PC-9 (cell line): Measurements from ENCODE around the gene DIP2C. TPM values are rescaled to one million over a fixed set of nuclear protein-coding genes. Genes with fewer than 3 reads are reported as not detected.

ENCODE experiments used
- BruUV-seq: library from RNA; stranded (reverse); fragments of 400-500 nt; replicated peaks from 2 replicates; lab custom pipeline; 2021; lab: Mats Ljungman, UMichigan
- CTCF ChIA-PET: fragments of 300-600 bp; sonication (Branson Sonifier 250); formaldehyde crosslinking; loops from one replicate; lab custom pipeline; 2022; ENCODE audit warnings: antibody characterized with exemption; lab: Charles Lee
- POLR2A ChIA-PET: fragments of 300-600 bp; sonication (Branson Sonifier 250); formaldehyde crosslinking; loops from one replicate; lab custom pipeline; 2022; ENCODE audit warnings: antibody characterized with exemption; ENCODE audit not compliant: unreplicated experiment; lab: Charles Lee
- DNase-seq, 2 experiments: peaks; one replicate each; pipeline versions ENCODE4 v3.0.0 to v3.0.0-alpha.2; 2015 to 2022; ENCODE audit warnings: mixed read lengths in 1 of 2
- H2AFZ ChIP-seq: fragments of 200-600 bp; sonication (generic); 2 replicates; pipeline ENCODE4 v1.8.1; 2017; ENCODE audit warnings: antibody characterized with exemption
- H3F3A ChIP-seq: fragments of 200-600 bp; sonication (generic); 2 replicates; pipeline ENCODE4 v1.8.1; 2017; ENCODE audit warnings: antibody characterized with exemption, mild to moderate bottlenecking, low read depth; ENCODE audit not compliant: insufficient read depth
- H3K27ac ChIP-seq: fragments of 200-600 bp; sonication (generic); 2 replicates; pipeline ENCODE4 v1.6.1; 2016; ENCODE audit warnings: mixed run types
- H3K27me3 ChIP-seq: fragments of 200-600 bp; sonication (generic); 2 replicates; pipeline ENCODE4 v1.6.1; 2016; ENCODE audit warnings: low read depth, mixed run types; ENCODE audit not compliant: insufficient read depth
- H3K36me3 ChIP-seq: fragments of 200-600 bp; sonication (generic); 2 replicates; pipeline ENCODE4 v1.6.1; 2016; ENCODE audit warnings: low read depth, mixed run types
- H3K4me1 ChIP-seq: fragments of 200-600 bp; sonication (generic); replicated peaks from 2 replicates; pipeline ENCODE4 v1.6.1; 2016; ENCODE audit warnings: mixed run types; ENCODE audit not compliant: insufficient read depth
- H3K4me2 ChIP-seq: fragments of 200-600 bp; sonication (generic); 2 replicates; pipeline ENCODE4 v1.6.1; 2017; ENCODE audit warnings: mixed run types
- H3K4me3 ChIP-seq: fragments of 200-600 bp; sonication (generic); 2 replicates; pipeline ENCODE4 v1.6.1; 2016; ENCODE audit warnings: mixed run types
- H3K79me2 ChIP-seq: fragments of 200-600 bp; sonication (generic); 2 replicates; pipeline ENCODE4 v1.6.1; 2017; ENCODE audit warnings: low read depth, mixed run types
- H3K9me2 ChIP-seq: fragments of 200-600 bp; sonication (generic); 2 replicates; pipeline ENCODE4 v1.8.1; 2017; ENCODE audit warnings: mild to moderate bottlenecking; ENCODE audit not compliant: insufficient read depth
- H3K9me3 ChIP-seq: fragments of 200-600 bp; sonication (generic); 2 replicates; pipeline ENCODE4 v1.8.1; 2016; ENCODE audit warnings: low read depth; ENCODE audit not compliant: insufficient read depth
- H4K20me1 ChIP-seq: fragments of 200-600 bp; sonication (generic); 2 replicates; pipeline ENCODE4 v1.8.1; 2017; ENCODE audit not compliant: insufficient read depth
- EZH2 ChIP-seq: fragments of 200-600 bp; sonication (generic); IDR thresholded peaks from 2 replicates; pipeline ENCODE4 v1.8.0; 2017; ENCODE audit warnings: antibody characterized with exemption, low read depth
- intact Hi-C: fragments of 100-400 bp; cut with micrococcal nuclease; formaldehyde crosslinking; loops from one replicate; pipeline ENCODE4 v1.10.0; 2022; ENCODE audit not compliant: unreplicated experiment
- total RNA-seq: library from RNA; stranded (reverse); gene quantifications from 2 replicates; pipeline ENCODE4 v1.2.3, GENCODE V29; 2021
- TF ChIP-seq, protein P1 (sequence below): fragments of 200-600 bp; sonication (generic); conservative IDR thresholded peaks from 2 replicates; pipeline ENCODE4 v1.6.1; 2017; ENCODE audit warnings: mixed run types, antibody characterized with exemption, mild to moderate bottlenecking, moderate library complexity

DIP2C gene
- total RNA-seq, 1 experiment from 2014 or later = 0.83 TPM

DNA sequence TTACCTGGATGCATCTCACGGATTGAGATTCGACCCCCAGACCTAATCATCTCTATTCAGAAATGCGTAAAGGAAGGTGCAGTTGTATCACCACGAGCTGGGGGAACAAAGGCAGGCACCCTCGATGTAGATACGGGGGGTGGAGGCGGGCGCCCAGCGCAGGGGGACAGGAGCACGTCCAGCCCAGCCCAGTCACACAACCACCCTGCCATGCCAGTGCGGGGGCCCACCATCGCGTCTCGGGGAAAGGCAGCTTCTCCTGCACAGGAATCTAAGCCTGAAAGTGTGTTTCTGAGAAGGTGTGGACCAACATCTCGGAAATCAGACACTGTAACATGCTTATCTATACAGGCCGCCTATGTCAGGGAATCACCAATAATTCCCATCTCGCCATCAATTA is 131.1 kb downstream of the DIP2C start:
- Histone ChIP-seq H3F3A (no peaks in the 10 kb centered on the region), H3K4me3 (no peak overlapping the region), H3K9me3 (no peaks in the 10 kb centered on the region), H3K9me2 (no peaks in the 10 kb centered on the region), H3K79me2 (no peaks in the 10 kb centered on the region), H3K4me1 (no peaks in the 10 kb centered on the region), H3K36me3 (no peaks in the 10 kb centered on the region), H2AFZ (no peak overlapping the region), H3K27ac (no peak overlapping the region), H4K20me1 (no peaks in the 10 kb centered on the region), H3K27me3 (peaks cover 39% of the 10 kb centered on the region), H3K4me2 (no peak overlapping the region)
- no TSS peak for BruUV-seq
- intact Hi-C loops = no loop called here
- ChIA-PET POLR2A (no interaction called here), CTCF (no interaction called here)
- no peak for DNase-seq
- no peak for TF ChIP-seq EZH2
- TF ChIP-seq, protein P1, sequence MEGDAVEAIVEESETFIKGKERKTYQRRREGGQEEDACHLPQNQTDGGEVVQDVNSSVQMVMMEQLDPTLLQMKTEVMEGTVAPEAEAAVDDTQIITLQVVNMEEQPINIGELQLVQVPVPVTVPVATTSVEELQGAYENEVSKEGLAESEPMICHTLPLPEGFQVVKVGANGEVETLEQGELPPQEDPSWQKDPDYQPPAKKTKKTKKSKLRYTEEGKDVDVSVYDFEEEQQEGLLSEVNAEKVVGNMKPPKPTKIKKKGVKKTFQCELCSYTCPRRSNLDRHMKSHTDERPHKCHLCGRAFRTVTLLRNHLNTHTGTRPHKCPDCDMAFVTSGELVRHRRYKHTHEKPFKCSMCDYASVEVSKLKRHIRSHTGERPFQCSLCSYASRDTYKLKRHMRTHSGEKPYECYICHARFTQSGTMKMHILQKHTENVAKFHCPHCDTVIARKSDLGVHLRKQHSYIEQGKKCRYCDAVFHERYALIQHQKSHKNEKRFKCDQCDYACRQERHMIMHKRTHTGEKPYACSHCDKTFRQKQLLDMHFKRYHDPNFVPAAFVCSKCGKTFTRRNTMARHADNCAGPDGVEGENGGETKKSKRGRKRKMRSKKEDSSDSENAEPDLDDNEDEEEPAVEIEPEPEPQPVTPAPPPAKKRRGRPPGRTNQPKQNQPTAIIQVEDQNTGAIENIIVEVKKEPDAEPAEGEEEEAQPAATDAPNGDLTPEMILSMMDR = no peak

DNA sequence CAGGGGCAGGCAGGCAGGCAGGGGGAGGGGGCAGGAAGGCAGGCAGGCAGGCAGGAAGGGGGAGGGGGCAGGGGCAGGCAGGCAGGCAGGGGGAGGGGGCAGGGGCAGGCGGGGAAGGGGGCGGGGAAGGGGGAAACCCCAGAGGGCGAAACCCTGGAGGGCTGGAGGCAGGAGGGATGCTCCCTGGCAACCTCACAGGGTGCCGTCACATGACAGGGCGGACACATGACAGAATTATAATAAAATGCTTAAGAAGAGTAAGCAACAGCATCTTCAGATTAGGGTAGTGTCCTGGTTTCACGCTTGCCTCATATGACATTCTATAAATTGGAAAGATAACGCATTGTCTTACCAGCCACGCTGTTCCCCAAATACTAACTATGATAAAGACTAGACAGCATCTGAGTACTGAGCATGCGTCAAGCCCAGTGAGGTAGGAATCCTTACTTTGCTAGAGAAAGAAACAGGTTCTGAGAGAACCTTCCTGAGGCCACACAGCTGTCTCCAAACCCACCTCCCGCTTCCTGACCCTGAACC is 131.6 kb downstream of the DIP2C start:
- ChIA-PET CTCF (no interaction called here), POLR2A (no interaction called here)
- Histone ChIP-seq H4K20me1 (no peaks in the 10 kb centered on the region), H3K4me1 (no peaks in the 10 kb centered on the region), H3K27ac (no peak overlapping the region), H2AFZ (no peak overlapping the region), H3K79me2 (no peaks in the 10 kb centered on the region), H3K36me3 (no peaks in the 10 kb centered on the region), H3K9me3 (no peaks in the 10 kb centered on the region), H3K4me2 (no peak overlapping the region), H3K4me3 (no peak overlapping the region), H3F3A (no peaks in the 10 kb centered on the region), H3K27me3 (peaks cover 40% of the 10 kb centered on the region), H3K9me2 (no peaks in the 10 kb centered on the region)
- no peak for DNase-seq
- intact Hi-C loops = no loop called here
- TF ChIP-seq, protein P1 = no peak
- no peak for TF ChIP-seq EZH2
- BruUV-seq = no TSS peak

DNA sequence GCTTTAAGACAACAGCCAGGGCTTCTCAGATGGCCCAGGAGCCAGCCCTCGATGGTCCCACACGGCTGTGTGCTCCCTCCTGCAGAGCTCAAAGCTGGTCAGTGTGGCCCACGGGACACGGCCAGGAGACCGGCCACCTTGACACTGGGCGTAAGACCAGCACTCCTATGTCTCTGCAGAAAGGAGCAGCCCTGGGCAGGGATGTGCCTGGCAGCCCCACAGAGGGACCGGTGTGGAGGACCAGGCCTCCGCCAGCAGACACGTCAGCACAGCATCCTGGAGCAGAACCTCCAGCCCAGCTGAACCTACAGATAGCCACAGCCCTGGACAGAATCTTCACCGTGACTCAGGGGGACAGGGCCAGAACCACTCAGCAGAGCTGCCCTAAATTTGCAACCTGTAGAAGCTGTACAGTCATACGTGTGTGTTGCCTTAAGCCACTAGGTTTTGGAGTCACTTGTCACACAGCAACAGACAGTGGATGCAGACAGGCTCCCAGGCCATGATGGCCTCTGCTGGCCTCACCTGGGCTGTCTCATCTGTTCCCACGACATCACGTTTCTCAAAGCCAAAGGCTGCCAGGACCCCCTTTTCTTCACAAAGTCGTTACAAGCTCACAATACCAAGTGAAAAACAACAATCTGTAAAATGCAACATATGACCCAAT is 132.4 kb downstream of the DIP2C start:
- POLR2A ChIA-PET = no interaction called here
- CTCF ChIA-PET = no interaction called here
- no TSS peak for BruUV-seq

More for the DNA sequence above, 132.4 kb downstream of the DIP2C start:
- Histone ChIP-seq H3K36me3 (no peaks in the 10 kb centered on the region), H3K4me1 (no peaks in the 10 kb centered on the region), H3K79me2 (no peaks in the 10 kb centered on the region), H3K27ac (no peak overlapping the region), H3K4me3 (no peak overlapping the region), H2AFZ (no peak overlapping the region), H3K27me3 (peaks cover 41% of the 10 kb centered on the region), H3K4me2 (no peak overlapping the region), H4K20me1 (no peaks in the 10 kb centered on the region), H3K9me2 (no peaks in the 10 kb centered on the region), H3K9me3 (no peaks in the 10 kb centered on the region), H3F3A (no peaks in the 10 kb centered on the region)
- no peak for DNase-seq
- intact Hi-C loops = no loop called here
- TF ChIP-seq, protein P1 = no peak
- TF ChIP-seq EZH2 = no peak
